Jurkat, Clone E6-1 (cell line): Measurements from ENCODE around the gene TMEM54.

Source experiments
- DNase-seq: peaks from one replicate; pipeline ENCODE4 v3.0.0-alpha.2; 2011; ENCODE audit warnings: low read depth, low spot score
- H3K4me3 ChIP-seq: 2 replicates; pipeline ENCODE4 v1.5.1; 2011; ENCODE audit warnings: mild to moderate bottlenecking, low read length, control low read depth, moderate library complexity

TMEM54 gene

GRCh38 chr1:32898056-32898455, 3.1 kb downstream of the TMEM54 start:
- no peak overlapping the region for H3K4me3 ChIP-seq
- DNase-seq: no peak

GRCh38 chr1:32897082-32898049, 3.8 kb downstream of the TMEM54 start:
- no peak for DNase-seq
- no peak overlapping the region for H3K4me3 ChIP-seq

GRCh38 chr1:32896451-32896850, 4.7 kb downstream of the TMEM54 start:
- H3K4me3 ChIP-seq: no peak overlapping the region
- DNase-seq: no peak

DNA sequence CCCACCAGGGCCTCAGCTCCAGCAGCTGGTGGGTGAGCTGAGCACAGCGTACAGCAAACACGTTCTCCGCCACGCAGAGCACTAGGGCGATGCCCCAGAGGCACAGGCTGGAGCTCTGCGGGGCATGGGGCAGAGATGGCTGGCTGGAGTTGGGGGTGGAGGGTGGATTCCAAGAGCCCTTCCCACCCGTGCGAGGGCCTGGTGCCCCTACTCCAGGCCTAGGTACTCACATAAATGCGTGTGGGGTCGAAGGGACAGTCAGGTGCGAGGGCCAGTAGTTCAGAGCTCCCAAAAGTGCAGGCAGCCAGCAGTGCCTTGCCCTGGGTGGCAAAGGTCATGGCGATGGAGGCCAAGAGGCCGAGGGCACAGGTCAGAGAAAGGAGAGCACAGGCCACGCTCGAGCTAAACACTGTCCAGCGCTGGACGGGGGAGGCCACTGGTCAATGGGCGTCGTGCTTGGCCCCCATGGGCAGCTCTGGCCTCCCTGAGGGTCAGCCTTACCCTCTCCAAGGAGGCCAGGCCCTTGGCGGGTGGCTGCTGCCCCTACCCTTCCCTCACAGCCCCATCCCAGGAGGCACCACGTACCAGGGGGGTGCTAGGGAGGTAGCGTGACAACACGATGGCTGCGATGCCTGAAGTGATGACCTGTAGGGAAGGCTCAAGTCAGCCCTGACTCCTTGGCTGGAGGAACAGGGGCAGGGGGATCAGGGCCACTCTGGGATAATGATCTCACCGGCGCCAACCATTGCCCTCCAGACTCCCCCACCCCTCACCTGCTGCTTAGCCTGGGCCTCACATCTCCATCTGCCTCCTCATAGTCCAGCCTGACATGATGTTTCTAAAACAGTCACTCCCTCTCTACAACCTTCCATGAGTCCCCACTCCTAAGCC, 5.6 kb downstream of the TMEM54 start:
- H3K4me3 ChIP-seq: no peak overlapping the region
- no peak for DNase-seq

DNA sequence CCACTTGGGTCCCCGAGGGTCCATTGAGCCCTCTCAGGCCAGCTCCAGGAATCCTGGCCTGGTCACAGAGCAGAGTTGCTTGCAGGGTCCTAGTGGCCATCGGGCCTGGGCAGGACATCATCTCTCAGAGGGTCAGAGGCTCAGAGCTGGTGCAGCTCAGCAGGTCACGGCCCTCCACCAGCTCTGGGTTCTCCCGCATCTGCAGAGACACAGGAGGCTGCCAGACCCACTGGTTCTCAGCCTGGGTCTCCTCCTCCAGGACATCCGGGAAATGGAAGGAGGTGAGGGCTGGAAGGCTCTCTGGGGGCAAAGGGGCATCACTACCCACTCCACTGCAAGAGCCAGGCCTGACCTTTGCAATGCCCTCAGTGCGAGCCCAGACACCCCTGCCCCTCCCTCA, 6.5 kb downstream of the TMEM54 start:
- DNase-seq: no peak
- no peak overlapping the region for H3K4me3 ChIP-seq

DNA sequence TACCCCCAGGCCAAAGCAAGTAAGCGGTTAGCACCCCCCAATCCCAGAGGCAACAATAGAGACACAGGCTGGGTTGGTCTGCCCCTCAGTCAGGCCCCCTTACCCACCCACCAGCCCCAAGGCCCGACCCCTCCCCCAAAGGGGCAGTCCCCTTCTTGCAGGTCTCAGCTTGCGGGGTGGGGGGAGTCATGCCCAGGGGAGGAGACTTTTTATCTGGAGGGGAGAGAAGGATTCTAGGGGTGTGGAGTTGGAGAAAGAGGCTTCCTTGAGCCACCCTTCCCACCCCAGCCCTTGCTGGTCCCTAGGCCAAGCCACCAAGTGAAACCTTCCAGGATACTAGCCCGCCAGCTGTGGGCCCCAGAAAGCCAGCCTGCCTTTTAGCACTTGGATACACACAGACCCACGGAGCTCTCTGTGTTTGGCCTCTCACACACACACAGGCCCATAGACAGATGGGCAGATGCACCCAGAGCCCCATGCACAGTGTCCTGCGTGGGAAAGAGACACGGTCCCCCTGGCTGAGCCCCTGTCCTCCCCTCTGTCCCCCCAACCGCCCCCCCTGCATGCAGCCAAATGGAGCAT, 7.1 kb downstream of the TMEM54 start:
- DNase-seq: no peak
- H3K4me3 ChIP-seq: no peak overlapping the region

- DNase-seq: no peak
- no peak overlapping the region for H3K4me3 ChIP-seq
These were observed 7.8 kb downstream of the TMEM54 start for GRCh38 chr1:32893198-32894018.

DNA sequence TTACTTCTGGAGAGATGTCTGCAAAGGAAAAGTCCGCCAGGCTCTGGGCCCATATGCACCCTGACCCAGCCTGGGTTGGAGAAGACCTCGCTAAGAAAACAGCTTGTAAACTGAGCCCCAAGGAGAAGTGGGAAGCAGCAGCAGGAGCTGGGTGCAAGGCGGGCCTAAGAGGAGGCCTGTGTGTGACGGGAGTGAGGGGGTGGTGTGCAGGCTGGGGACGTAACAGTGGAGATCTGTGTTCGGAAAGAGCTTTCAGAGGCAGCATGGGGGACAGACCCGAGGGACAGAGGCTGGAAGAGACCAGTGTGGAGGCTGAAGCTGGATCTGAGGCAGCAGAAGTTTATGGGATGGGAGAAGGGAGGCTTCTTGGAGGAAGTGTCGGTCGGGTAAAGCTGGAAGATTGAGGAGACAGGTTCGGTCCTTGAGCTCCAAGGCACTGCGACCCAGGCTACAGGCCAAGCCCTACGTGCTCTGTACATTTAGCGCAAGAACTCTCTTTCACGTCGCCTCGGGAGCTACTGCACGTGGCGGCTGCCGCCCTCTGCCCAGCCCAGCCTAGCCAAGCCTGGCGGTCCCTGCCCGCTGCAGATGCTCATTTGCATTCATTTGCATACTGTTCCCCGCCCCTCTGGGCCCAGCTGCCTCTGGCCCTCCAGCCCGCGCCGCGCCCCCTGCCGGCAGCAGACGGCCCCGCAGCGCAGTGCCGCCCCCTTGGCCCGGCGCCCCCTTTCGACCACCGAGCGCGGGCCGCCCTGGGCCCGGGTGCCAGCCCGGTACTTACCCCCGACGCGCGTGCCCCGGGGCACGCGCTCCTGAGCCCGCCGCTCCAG, 8.6 kb downstream of the TMEM54 start:
- H3K4me3 ChIP-seq: no peak overlapping the region
- no peak for DNase-seq

DNA sequence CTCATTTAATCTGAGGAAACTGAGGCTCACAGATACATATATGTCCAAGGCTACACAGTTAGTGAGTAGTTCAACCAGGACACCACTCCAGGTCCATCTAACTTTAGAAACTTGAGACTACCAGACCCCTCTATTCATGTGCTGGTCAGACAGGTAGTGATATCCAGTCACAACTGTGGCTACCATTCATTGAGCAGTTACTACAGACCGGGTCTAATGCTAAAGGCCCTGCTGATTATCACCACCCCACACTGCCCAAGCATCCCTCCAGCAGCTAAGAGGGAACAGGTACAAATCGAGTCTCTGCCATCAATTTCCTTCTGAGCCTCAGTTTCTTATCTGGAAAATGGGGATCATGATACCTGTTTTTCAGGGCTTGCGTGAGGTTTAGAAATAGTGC, 9.6 kb downstream of the TMEM54 start:
- DNase-seq: no peak
- H3K4me3 ChIP-seq: no peak overlapping the region

DNA sequence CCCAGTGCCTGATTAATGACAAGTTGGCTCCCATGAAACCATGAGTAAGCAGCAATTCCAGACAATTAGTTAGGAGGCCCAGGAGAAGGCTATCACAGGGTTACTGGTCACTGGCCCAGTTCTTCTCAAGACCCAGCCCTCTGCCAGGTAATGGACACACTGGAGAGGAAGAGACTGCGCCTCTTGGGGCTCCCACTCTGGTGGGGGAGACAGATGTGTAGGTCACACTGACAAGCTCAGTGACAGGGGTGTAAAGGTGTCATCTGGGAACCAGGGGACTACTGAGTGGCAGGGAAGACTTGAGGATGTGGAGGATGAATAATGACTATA, 10.0 kb downstream of the TMEM54 start:
- DNase-seq: no peak
- H3K4me3 ChIP-seq: no peak overlapping the region

DNA sequence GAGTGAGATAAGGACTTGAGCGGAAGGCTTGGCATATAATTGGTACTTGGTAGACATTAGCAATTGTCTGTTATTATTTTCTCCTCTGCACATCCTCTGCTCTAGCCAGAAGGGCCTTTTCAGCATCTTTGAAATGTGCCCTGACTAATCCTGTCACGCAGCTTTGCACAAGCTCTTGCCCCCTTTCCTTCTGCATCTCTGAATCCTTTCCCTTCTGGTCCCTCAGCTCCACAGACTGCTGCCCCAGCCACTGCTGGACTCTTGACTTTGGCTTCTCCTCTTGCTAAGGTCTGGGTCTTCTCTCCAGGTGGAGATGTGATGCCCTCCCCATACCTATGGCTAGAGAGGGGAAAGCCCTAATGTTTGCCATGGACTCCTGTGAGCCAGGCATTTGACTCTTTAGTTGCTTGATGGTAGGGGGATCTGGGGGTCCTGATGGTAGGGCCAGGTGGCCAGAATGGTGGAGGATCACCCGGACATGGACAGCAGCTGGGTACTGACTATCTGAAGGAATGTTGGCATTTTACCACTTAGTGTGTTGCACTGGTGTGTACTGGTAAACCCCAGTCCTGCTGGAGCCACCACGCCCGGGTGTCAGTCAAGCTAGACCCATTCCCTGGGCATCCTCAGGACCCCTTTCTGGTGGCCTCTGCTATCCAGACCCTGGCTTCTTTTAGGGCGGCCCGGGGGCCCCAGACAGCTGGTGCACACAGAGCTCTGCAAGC, 10.5 kb downstream of the TMEM54 start:
- no peak overlapping the region for H3K4me3 ChIP-seq
- no peak for DNase-seq

- no peak for DNase-seq
- no peak overlapping the region for H3K4me3 ChIP-seq
These were observed 11.4 kb downstream of the TMEM54 start for GRCh38 chr1:32889731-32890278.

GRCh38 chr1:32888677-32889420, 12.3 kb downstream of the TMEM54 start:
- no peak for DNase-seq
- no peak overlapping the region for H3K4me3 ChIP-seq

DNA sequence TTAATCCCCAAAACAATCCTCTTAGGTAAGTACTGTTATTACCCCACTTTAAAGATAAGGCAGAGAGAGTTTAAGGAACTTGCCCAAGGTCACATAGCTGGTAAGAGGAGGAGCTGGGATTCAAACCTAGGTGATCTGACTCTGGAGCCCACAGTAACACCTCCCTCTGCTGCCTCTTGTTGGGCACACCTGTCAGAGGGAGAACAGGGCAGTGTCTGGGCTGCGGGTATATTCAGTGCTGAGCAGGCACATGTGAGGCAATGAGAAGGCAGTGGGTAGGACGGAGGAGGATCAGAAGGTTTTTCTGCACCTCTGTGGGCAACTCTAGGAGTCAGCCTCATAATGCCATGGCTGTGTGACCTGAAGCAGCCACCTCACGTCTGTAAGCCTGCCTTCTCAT, 13.1 kb downstream of the TMEM54 start:
- no peak for DNase-seq
- no peak overlapping the region for H3K4me3 ChIP-seq

GRCh38 chr1:32887623-32888022, 13.6 kb downstream of the TMEM54 start:
- no peak for DNase-seq

DNA sequence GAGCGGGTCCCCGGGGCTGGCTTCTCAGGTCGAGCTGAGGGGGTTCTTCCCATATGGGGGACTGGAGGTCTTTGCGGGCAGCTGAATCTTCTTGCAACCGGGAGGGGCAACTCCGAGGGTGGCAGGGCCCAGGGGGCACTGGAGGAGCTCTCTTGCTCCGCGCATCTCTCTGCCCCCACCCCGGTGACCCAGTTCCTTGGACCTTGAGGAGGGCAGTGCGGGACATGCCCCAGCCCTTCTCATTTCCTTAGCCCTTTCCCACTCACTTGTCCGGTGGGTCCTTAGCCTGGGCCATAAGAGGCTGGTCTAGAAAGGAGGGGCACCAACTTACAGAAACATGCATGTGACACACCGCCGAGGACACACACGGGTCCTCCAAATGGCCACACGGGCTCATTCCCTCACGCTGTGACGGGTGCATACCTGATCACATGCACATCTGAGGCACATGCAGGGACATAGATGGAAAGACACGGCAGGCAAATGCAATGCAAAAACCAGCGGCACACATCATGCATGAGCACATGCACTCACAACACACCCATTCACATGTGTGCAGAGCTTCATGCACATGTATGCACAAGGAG, 14.3 kb downstream of the TMEM54 start:
- no peak for DNase-seq
- H3K4me3 ChIP-seq: no peak overlapping the region

More at GRCh38 chr1:32887623-32888022, 13.6 kb downstream of the TMEM54 start:
- no peak overlapping the region for H3K4me3 ChIP-seq
